Measurements from ENCODE around the gene TESK1. TPM values are rescaled to one million over a fixed set of nuclear protein-coding genes. Genes with fewer than 3 reads are reported as not detected.

TESK1 gene
- polyA plus RNA-seq, 3 donors = 2.9 to 38.3 (median 2.9) TPM

DNA sequence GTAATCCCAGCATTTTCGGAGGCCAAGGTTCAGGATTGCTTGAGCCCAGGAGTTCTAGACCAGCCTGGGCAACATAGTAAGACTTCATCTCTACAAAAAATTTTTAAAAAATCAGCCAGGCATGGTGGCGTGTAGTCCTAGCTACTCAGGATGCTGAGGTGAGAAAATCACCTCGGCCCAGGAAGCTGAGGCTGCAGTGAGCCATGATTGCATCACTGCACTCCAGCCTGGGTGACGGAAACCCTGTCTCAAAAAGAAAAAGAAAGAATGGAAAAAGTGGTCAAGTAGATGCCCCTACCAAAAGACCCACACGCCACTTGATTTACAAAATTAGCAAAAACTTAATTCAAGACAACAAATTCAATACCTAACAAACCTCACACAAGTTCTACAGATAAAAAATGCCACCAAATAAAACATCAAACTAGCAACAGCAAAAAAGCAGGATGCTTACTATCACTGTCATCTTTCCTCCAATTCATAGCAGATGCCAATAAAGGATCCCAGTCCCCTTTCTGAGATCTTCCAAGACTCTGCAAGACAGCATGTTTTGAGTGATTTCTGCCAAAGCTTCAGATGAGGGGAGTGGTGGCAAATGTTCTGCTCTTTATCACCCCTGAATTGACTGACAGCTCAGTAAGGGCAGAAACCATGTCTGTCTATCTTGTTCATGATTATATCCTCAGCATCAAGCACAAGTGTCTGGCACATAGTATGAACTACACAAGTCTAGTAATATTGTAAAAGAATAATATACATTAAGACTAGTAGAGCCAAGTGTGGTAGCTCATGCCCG lies 34.2 kb upstream of the TESK1 start:
- no peaks in the 10 kb centered on the region for H4K20me1 ChIP-seq (ENCODE audit: insufficient read depth, low read length)
- no peak overlapping the region for H2AFZ ChIP-seq (ENCODE audit: insufficient read depth, low read depth, low read length, poor library complexity, severe bottlenecking)
- DNase-seq = peak in 2 of 3 donors; percentile 12 to 22
- Mint-ChIP-seq H3K4me1 (peaks cover 23% of the 10 kb centered on the region), H3K27ac (peak overlapping the region in 6 of 7 donors; percentile 2 to 89 (median 32)), H3K4me3 (peak overlapping the region in 1 of 2 donors; percentile 45), H3K27me3 (ENCODE audit: low read depth in 3 of 3) (peaks cover 0 to 4% (median 2%) of the 10 kb centered on the region in 3 donors), H3K36me3 (no peaks in the 10 kb centered on the region), H3K9me3 (peaks cover 0 to 2% (median 0%) of the 10 kb centered on the region in 7 donors)
- no peak overlapping the region for H3K9ac ChIP-seq (ENCODE audit: insufficient read depth, low read length, poor library complexity, severe bottlenecking)
- no peaks in the 10 kb centered on the region for H3K27me3 ChIP-seq (ENCODE audit: control insufficient read depth in 2 of 2, insufficient read depth in 2 of 2, low read length in 2 of 2)
- H3K79me2 ChIP-seq (ENCODE audit: insufficient read depth, low read length) = no peaks in the 10 kb centered on the region
- H3K36me3 ChIP-seq (replicated peaks in 1 of 2; ENCODE audit: control insufficient read depth in 1 of 2, insufficient read depth in 2 of 2, low read length in 2 of 2) = no peaks in the 10 kb centered on the region
- H3K4me1 ChIP-seq (ENCODE audit: control insufficient read depth in 1 of 2, insufficient read depth in 2 of 2, low read length in 2 of 2) = peaks cover 18 to 20% of the 10 kb centered on the region in 2 donors
- intact Hi-C loops (cut with micrococcal nuclease) = no loop called here
- TF ChIP-seq, protein P1, sequence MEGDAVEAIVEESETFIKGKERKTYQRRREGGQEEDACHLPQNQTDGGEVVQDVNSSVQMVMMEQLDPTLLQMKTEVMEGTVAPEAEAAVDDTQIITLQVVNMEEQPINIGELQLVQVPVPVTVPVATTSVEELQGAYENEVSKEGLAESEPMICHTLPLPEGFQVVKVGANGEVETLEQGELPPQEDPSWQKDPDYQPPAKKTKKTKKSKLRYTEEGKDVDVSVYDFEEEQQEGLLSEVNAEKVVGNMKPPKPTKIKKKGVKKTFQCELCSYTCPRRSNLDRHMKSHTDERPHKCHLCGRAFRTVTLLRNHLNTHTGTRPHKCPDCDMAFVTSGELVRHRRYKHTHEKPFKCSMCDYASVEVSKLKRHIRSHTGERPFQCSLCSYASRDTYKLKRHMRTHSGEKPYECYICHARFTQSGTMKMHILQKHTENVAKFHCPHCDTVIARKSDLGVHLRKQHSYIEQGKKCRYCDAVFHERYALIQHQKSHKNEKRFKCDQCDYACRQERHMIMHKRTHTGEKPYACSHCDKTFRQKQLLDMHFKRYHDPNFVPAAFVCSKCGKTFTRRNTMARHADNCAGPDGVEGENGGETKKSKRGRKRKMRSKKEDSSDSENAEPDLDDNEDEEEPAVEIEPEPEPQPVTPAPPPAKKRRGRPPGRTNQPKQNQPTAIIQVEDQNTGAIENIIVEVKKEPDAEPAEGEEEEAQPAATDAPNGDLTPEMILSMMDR (IDR thresholded peaks at IDR 0.05) = no peak
- no peaks in the 10 kb centered on the region for H3K9me3 ChIP-seq (replicated peaks in 1 of 2; ENCODE audit: control insufficient read depth in 1 of 2, insufficient read depth in 1 of 2, low read length in 2 of 2)
- H3K4me2 ChIP-seq (replicated peaks; ENCODE audit: extremely low read depth, low read length, poor library complexity, severe bottlenecking) = no peak overlapping the region
- H3K4me3 ChIP-seq (replicated peaks in 1 of 3; ENCODE audit: low read depth in 2 of 3, low read length in 3 of 3) = no peak overlapping the region
- 63% methylated on average over 3 of the region's 6 CpGs for WGBS (ENCODE audit: insufficient coverage)
- peak overlapping the region in 1 of 2 donors; percentile 74 for H3K27ac ChIP-seq (ENCODE audit: low read depth in 1 of 2, low read length in 2 of 2)

DNA sequence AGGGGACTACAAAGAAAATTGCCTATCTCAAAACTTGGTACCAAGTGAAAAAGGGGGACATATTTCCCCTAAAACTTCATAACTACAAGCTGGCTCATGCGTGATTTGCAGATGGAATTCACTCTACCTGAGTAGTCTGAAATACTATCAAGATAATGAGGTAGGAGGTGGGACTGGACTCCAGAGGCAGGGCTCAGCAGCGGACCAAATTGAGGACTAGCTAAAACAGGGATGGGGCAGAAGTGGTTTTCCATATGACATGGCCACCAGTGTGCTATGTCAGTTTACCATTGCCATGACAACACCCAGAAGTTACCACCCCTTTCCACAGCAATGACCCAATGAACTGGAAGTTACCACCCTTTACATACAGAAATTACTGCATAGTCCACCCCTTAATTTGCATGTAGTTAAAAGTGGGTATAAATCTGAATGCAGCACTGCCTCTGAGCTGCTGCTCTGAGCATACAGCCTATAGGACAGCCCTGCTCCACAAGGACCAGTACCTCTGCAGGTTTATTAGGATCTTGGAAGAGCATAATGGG lies 30.4 kb upstream of the TESK1 start:
- H3K79me2 ChIP-seq (ENCODE audit: insufficient read depth, low read length) = no peaks in the 10 kb centered on the region
- Mint-ChIP-seq H3K36me3 (peaks cover 2 to 3% of the 10 kb centered on the region in 2 donors), H3K4me1 (peaks cover 15% of the 10 kb centered on the region), H3K4me3 (no peak overlapping the region), H3K27me3 (ENCODE audit: low read depth in 3 of 3) (peaks cover 0 to 4% (median 2%) of the 10 kb centered on the region in 3 donors), H3K27ac (no peak overlapping the region), H3K9me3 (peaks cover 4 to 17% (median 7%) of the 10 kb centered on the region in 7 donors)
- intact Hi-C loops (cut with micrococcal nuclease) = no loop called here
- H3K4me1 ChIP-seq (ENCODE audit: control insufficient read depth in 1 of 2, insufficient read depth in 2 of 2, low read length in 2 of 2) = peaks cover 10 to 13% of the 10 kb centered on the region in 2 donors
- H3K9ac ChIP-seq (ENCODE audit: insufficient read depth, low read length, poor library complexity, severe bottlenecking) = no peak overlapping the region
- no peak for DNase-seq
- H3K4me3 ChIP-seq (replicated peaks in 1 of 3; ENCODE audit: low read depth in 2 of 3, low read length in 3 of 3) = no peak overlapping the region
- H3K27me3 ChIP-seq (ENCODE audit: control insufficient read depth in 2 of 2, insufficient read depth in 2 of 2, low read length in 2 of 2) = no peaks in the 10 kb centered on the region
- TF ChIP-seq, protein P1 (IDR thresholded peaks at IDR 0.05) = no peak
- no peak overlapping the region for H2AFZ ChIP-seq (ENCODE audit: insufficient read depth, low read depth, low read length, poor library complexity, severe bottlenecking)
- H3K4me2 ChIP-seq (replicated peaks; ENCODE audit: extremely low read depth, low read length, poor library complexity, severe bottlenecking) = no peak overlapping the region
- no peak overlapping the region for H3K27ac ChIP-seq (ENCODE audit: low read depth in 1 of 2, low read length in 2 of 2)
- H3K9me3 ChIP-seq (replicated peaks in 1 of 2; ENCODE audit: control insufficient read depth in 1 of 2, insufficient read depth in 1 of 2, low read length in 2 of 2) = peaks cover 0 to 5% of the 10 kb centered on the region in 2 donors
- no peaks in the 10 kb centered on the region for H4K20me1 ChIP-seq (ENCODE audit: insufficient read depth, low read length)
- no peaks in the 10 kb centered on the region for H3K36me3 ChIP-seq (replicated peaks in 1 of 2; ENCODE audit: control insufficient read depth in 1 of 2, insufficient read depth in 2 of 2, low read length in 2 of 2)
- WGBS (ENCODE audit: insufficient coverage) = 100% methylated on average over 1 of the region's 2 CpGs
